Smooth muscle cell (in vitro differentiated cells): ENCODE measurements around the gene M6PR. TPM values are rescaled to one million over a fixed set of nuclear protein-coding genes. Genes with fewer than 3 reads are reported as not detected.
A peak's percentile ranks its signal among the peaks of the same experiment; 100 is the strongest.

Source experiments
- DNase-seq: peaks from one replicate; lab custom pipeline; 2025; ENCODE audit not compliant: unreplicated experiment; lab: John Stamatoyannopoulos, UW
- H2AFZ ChIP-seq: fragments of 200-600 bp; sonication (generic); 2 replicates; pipeline ENCODE4 v1.6.0; 2016; ENCODE audit warnings: antibody characterized with exemption, low read depth, mild to moderate bottlenecking
- H3F3A ChIP-seq: fragments of 200-600 bp; sonication (generic); 2 replicates; pipeline ENCODE4 v1.6.0; 2017; ENCODE audit warnings: antibody characterized with exemption, low read depth
- H3K27ac ChIP-seq: fragments of 200-600 bp; sonication (generic); 2 replicates; pipeline ENCODE4 v1.5.1; 2016; ENCODE audit warnings: low read depth, mild to moderate bottlenecking
- H3K27me3 ChIP-seq: fragments of 200-600 bp; sonication (generic); 2 replicates; pipeline ENCODE4 v1.6.1; 2016; ENCODE audit warnings: low read depth, mild to moderate bottlenecking
- H3K36me3 ChIP-seq: fragments of 200-600 bp; sonication (generic); 2 replicates; pipeline ENCODE4 v1.5.1; 2016; ENCODE audit warnings: low read depth
- H3K4me1 ChIP-seq: fragments of 200-600 bp; sonication (generic); 2 replicates; pipeline ENCODE4 v1.5.1; 2016; ENCODE audit warnings: low read depth
- H3K4me2 ChIP-seq: fragments of 200-600 bp; sonication (generic); 2 replicates; pipeline ENCODE4 v1.6.0; 2016; ENCODE audit warnings: mild to moderate bottlenecking
- H3K4me3 ChIP-seq: fragments of 200-600 bp; sonication (generic); 2 replicates; pipeline ENCODE4 v1.5.1; 2016; ENCODE audit warnings: mild to moderate bottlenecking
- H3K79me2 ChIP-seq: fragments of 200-600 bp; sonication (generic); 2 replicates; pipeline ENCODE4 v1.6.0; 2016; ENCODE audit warnings: low read depth, mild to moderate bottlenecking
- H3K9ac ChIP-seq: fragments of 200-600 bp; sonication (generic); 2 replicates; pipeline ENCODE4 v1.6.0; 2016; ENCODE audit warnings: low read depth
- H3K9me3 ChIP-seq: fragments of 200-600 bp; sonication (generic); replicated peaks from 2 replicates; pipeline ENCODE4 v1.5.1; 2016; ENCODE audit warnings: low read depth
- H4K20me1 ChIP-seq: fragments of 200-600 bp; sonication (generic); 2 replicates; pipeline ENCODE4 v1.6.0; 2016; ENCODE audit warnings: low read depth
- WGBS: methylation state at CpG from one replicate; pipeline ENCODE4 v1.1.7; 2016; ENCODE audit warnings: low lambda C conversion rate; 5-methylcytosine and 5-hydroxymethylcytosine counted together
- polyA plus RNA-seq: library from polyadenylated mRNA; unstranded; fragments of >200 nt; fragmentation: Nextera tagmentation; extraction: Ambion mirVana; gene quantifications from 2 replicates; pipeline ENCODE4 v1.2.1, GENCODE V29; 2016
- total RNA-seq: library from RNA; depleted of rRNA; stranded (reverse); fragments of >200 nt; gene quantifications from 2 replicates; pipeline ENCODE4 v1.2.3, GENCODE V29; 2014
- TF ChIP-seq, protein P1 (sequence below): fragments of 200-600 bp; sonication (generic); IDR thresholded peaks from 2 replicates; pipeline ENCODE4 v1.5.1; 2017; ENCODE audit warnings: borderline replicate concordance, mild to moderate bottlenecking, antibody characterized with exemption; ENCODE audit not compliant: insufficient read depth, poor library complexity, severe bottlenecking

The M6PR gene
- total and polyA plus RNA-seq, 2 experiments from 2014 or later: 49.8 to 106 TPM

DNA sequence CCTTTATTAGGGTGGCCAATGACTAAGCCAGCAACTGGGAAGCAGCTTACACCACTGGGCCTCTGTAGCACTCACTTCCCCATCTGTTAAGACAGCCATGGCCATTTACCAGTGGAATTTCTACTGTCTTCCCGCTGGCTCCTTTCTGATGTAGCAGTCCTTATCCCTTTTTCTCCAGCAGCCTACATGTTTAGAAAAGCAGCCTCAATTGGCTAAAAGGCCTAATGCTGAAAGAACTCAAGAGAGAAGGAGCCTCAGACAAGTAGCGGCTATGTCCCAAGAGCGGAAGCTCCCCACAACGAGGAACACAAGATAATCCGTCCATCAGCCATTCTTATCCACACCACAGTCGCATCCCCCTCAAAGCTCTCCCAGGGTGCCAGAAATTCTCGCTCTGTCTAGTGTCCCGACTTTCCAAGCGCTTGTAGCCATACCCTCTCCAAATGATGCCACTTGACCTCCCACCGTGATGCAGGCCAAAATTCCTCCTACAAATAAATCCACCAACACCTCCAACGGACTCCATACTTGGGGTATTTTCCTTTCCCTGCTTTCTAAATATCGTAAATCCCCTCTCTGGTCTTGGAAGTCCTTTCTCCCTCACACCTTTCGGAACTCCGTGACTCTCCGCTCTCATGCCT lies 624 bp downstream of the M6PR start:
- DNase-seq: peak; percentile 21
- Histone ChIP-seq H3K9ac (peak overlapping the region; percentile 97), H2AFZ (peak overlapping the region; percentile 99), H3K79me2 (peaks cover 38% of the 10 kb centered on the region), H3K27ac (peak overlapping the region; percentile 98), H4K20me1 (peaks cover 17% of the 10 kb centered on the region), H3K4me1 (peaks cover 15% of the 10 kb centered on the region), H3K27me3 (no peaks in the 10 kb centered on the region), H3F3A (no peaks in the 10 kb centered on the region), H3K4me2 (peak overlapping the region; percentile 91), H3K4me3 (peak overlapping the region; percentile 82), H3K36me3 (no peaks in the 10 kb centered on the region), H3K9me3 (no peaks in the 10 kb centered on the region)
- WGBS: under 1% methylated on average over 15 of the region's 15 CpGs
- TF ChIP-seq, protein P1, sequence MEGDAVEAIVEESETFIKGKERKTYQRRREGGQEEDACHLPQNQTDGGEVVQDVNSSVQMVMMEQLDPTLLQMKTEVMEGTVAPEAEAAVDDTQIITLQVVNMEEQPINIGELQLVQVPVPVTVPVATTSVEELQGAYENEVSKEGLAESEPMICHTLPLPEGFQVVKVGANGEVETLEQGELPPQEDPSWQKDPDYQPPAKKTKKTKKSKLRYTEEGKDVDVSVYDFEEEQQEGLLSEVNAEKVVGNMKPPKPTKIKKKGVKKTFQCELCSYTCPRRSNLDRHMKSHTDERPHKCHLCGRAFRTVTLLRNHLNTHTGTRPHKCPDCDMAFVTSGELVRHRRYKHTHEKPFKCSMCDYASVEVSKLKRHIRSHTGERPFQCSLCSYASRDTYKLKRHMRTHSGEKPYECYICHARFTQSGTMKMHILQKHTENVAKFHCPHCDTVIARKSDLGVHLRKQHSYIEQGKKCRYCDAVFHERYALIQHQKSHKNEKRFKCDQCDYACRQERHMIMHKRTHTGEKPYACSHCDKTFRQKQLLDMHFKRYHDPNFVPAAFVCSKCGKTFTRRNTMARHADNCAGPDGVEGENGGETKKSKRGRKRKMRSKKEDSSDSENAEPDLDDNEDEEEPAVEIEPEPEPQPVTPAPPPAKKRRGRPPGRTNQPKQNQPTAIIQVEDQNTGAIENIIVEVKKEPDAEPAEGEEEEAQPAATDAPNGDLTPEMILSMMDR: no peak

DNA sequence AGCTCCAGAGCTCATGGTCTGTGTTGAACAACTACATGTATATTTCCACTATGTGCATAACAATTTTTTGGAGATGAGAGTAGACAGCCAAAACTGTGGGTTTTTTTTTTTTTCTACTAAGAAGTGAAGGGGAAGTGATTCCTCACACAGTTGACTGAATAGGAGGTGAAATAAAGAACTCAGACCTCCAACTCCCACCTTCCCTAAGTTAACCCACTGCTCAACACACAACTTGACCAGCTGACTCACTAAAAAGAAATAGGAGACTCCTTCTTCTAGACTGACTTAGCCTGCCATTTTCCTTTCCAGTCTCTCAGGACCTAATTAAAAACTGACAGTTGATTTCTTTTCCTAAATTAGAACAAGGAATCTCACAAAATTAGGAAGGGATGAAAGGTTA lies 1.7 kb downstream of the M6PR start:
- H3K79me2 ChIP-seq: peaks cover 38% of the 10 kb centered on the region
- peak overlapping the region; percentile 91 for H3K4me2 ChIP-seq
- no peaks in the 10 kb centered on the region for H3K9me3 ChIP-seq
- H4K20me1 ChIP-seq: peaks cover 17% of the 10 kb centered on the region
- H3K4me3 ChIP-seq: peak overlapping the region; percentile 82
- no peak for DNase-seq
- H3K4me1 ChIP-seq: peaks cover 15% of the 10 kb centered on the region
- H3F3A ChIP-seq: no peaks in the 10 kb centered on the region
- H2AFZ ChIP-seq: no peak overlapping the region
- peak overlapping the region; percentile 97 for H3K9ac ChIP-seq
- peak overlapping the region; percentile 98 for H3K27ac ChIP-seq
- H3K27me3 ChIP-seq: no peaks in the 10 kb centered on the region
- H3K36me3 ChIP-seq: peaks cover under 1% of the 10 kb centered on the region
- TF ChIP-seq, protein P1: no peak

DNA sequence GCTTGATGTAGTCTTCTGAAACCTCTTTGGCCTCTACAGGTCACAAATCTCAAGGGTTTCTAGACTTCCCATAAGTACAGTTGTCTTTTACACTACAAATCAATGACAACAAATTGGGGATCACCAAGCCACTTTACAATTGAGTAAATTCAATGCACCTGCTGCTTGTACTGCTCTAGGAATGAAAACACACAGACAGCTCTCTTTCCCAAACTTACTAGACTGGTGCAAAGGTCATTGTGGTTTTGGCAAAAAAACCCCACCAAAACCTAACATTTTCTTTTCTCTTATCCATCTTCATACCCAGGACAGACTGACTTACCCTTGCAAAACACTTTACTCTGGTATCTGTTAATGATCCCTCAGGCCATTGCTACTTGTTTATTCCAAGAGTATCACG lies 2.7 kb downstream of the M6PR start:
- H3K9ac ChIP-seq: no peak overlapping the region
- H3K27me3 ChIP-seq: no peaks in the 10 kb centered on the region
- no peaks in the 10 kb centered on the region for H3K9me3 ChIP-seq
- no peak overlapping the region for H3K27ac ChIP-seq
- no peak for DNase-seq
- no peak overlapping the region for H3K4me2 ChIP-seq
- peaks cover under 1% of the 10 kb centered on the region for H3F3A ChIP-seq
- peaks cover 8% of the 10 kb centered on the region for H3K36me3 ChIP-seq
- peaks cover 15% of the 10 kb centered on the region for H3K4me1 ChIP-seq
- WGBS: 80% methylated on average over 1 of the region's 1 CpG
- H4K20me1 ChIP-seq: peaks cover 17% of the 10 kb centered on the region
- peaks cover 38% of the 10 kb centered on the region for H3K79me2 ChIP-seq
- no peak overlapping the region for H2AFZ ChIP-seq
- H3K4me3 ChIP-seq: no peak overlapping the region
- TF ChIP-seq, protein P1: no peak
